ENCODE data around the gene SPOP.

The SPOP gene

DNA sequence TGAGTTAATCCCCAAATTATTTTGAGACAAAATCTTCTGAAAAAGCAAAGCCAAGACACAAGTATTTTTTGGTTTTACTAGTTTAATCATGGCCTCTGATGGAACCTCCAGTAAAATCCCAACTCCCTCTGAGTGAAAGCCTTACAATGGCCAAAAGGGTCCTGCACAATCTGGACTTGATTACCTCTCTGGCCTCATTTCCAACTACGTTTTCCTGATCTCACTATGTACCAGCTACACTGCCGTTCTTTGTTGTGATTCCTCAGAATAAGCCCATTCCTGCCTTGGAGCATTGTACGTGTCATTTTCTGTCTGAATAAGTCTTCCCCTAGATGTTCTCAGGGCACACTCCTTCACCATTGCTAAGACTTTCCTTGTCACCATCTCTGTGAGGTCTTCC is 37.3 kb downstream of the SPOP start:
- Histone ChIP-seq H3K27ac (no peak overlapping the region), H3K27me3 (ENCODE audit: insufficient read depth, low read depth, severe bottlenecking) (no peaks in the 10 kb centered on the region), H3K36me3 (peaks cover 17% of the 10 kb centered on the region), H3K4me3 (ENCODE audit: low read depth, low read length) (no peak overlapping the region), H3K9me3 (ENCODE audit: severe bottlenecking) (no peaks in the 10 kb centered on the region)
- no peak for DNase-seq
- no peak for TF ChIP-seq CTCF (IDR thresholded peaks at IDR 0.05; ENCODE audit: low read depth, low read length)

- Histone ChIP-seq H3K4me3 (ENCODE audit: low read depth, low read length) (no peak overlapping the region), H3K9me3 (ENCODE audit: severe bottlenecking) (no peaks in the 10 kb centered on the region), H3K36me3 (peaks cover 17% of the 10 kb centered on the region), H3K27ac (no peak overlapping the region), H3K27me3 (ENCODE audit: insufficient read depth, low read depth, severe bottlenecking) (no peaks in the 10 kb centered on the region)
- DNase-seq = no peak
- no peak for TF ChIP-seq CTCF (IDR thresholded peaks at IDR 0.05; ENCODE audit: low read depth, low read length)
Observed at GRCh38 chr17:49638818-49639217, 39.1 kb downstream of the SPOP start.

GRCh38 chr17:49637739-49638138 is 40.2 kb downstream of the SPOP start:
- no peak for DNase-seq
- Histone ChIP-seq H3K9me3 (ENCODE audit: severe bottlenecking) (no peaks in the 10 kb centered on the region), H3K27ac (no peak overlapping the region), H3K36me3 (peaks cover 17% of the 10 kb centered on the region), H3K4me3 (ENCODE audit: low read depth, low read length) (no peak overlapping the region), H3K27me3 (ENCODE audit: insufficient read depth, low read depth, severe bottlenecking) (no peaks in the 10 kb centered on the region)
- no peak for TF ChIP-seq CTCF (IDR thresholded peaks at IDR 0.05; ENCODE audit: low read depth, low read length)

GRCh38 chr17:49637050-49637449 is 40.8 kb downstream of the SPOP start:
- H3K9me3 ChIP-seq (ENCODE audit: severe bottlenecking) = no peaks in the 10 kb centered on the region
- no peak overlapping the region for H3K27ac ChIP-seq
- no peak for TF ChIP-seq CTCF (IDR thresholded peaks at IDR 0.05; ENCODE audit: low read depth, low read length)
- H3K27me3 ChIP-seq (ENCODE audit: insufficient read depth, low read depth, severe bottlenecking) = no peaks in the 10 kb centered on the region
- DNase-seq = no peak
- H3K4me3 ChIP-seq (ENCODE audit: low read depth, low read length) = no peak overlapping the region
- H3K36me3 ChIP-seq = peaks cover 17% of the 10 kb centered on the region

DNA sequence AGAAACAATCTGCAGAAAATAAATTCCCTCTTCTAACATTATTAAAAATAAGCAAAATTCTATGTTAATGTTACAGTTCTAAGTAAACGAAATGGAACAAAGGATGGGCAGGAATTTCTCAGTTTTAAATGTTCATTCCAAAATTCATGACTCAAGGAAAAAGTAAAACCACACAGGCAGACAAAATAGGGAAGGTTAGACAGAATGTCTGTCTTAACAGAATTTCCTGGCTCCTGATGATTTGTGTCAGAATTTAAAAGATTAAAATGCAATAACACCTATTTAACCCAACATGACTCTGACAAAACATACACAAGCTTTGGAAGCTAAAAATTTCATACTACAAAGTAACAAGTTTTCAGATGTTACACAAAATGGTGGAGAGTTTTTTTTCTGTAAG is 42.8 kb downstream of the SPOP start:
- H3K27me3 ChIP-seq (ENCODE audit: insufficient read depth, low read depth, severe bottlenecking) = no peaks in the 10 kb centered on the region

More for the DNA sequence above, 42.8 kb downstream of the SPOP start:
- no peak for DNase-seq
- peaks cover 17% of the 10 kb centered on the region for H3K36me3 ChIP-seq
- H3K27ac ChIP-seq = no peak overlapping the region
- TF ChIP-seq CTCF (IDR thresholded peaks at IDR 0.05; ENCODE audit: low read depth, low read length) = no peak
- H3K9me3 ChIP-seq (ENCODE audit: severe bottlenecking) = no peaks in the 10 kb centered on the region
- H3K4me3 ChIP-seq (ENCODE audit: low read depth, low read length) = no peak overlapping the region
